ENCODE results near the gene TRPV4.

The TRPV4 gene

GRCh38 chr12:109738878-109739665 lies 94.1 kb downstream of the TRPV4 start:
- no peak for DNase-seq

GRCh38 chr12:109738209-109738608 lies 95.0 kb downstream of the TRPV4 start:
- DNase-seq: no peak

DNA sequence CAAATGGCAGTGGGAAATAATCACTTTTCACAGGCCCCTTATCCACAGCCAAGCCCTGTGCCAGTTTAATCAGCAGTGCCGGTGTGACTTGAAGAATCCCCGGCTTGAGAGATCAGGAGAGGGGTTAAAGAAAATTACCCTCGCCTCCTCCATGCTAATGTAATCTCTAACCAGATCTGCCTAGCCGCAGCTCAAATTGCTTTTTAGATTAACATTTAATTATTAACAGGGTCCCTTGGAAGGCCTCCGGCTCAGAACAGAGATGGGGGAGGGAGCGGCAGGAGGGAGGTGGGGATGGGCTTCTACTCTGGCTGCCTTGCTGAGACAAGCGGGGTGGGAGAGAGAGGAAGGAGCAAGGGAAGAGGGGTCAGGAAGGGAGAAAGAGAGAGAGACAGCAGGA lies 95.6 kb downstream of the TRPV4 start:
- no peak for DNase-seq

DNA sequence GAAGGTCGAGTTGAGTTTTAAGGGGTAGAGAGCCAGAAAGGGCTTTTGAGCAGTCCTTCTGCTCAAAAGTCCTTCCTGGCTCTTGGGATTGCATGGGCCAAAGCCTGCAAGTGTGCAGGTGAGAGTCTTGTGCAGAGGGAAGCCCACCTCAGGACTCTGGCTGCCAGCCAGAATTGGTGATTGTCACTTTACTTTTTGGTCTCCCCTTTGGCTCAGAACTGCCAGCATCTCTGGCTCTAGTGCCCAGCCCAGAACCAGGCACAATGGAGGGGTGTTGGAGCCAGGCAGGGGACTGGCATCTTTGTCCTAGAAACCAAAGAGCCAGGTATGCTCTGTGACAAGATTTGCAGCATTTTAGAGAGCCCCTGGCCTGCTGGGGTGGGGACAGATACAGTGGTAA lies 96.1 kb downstream of the TRPV4 start:
- no peak for DNase-seq

DNA sequence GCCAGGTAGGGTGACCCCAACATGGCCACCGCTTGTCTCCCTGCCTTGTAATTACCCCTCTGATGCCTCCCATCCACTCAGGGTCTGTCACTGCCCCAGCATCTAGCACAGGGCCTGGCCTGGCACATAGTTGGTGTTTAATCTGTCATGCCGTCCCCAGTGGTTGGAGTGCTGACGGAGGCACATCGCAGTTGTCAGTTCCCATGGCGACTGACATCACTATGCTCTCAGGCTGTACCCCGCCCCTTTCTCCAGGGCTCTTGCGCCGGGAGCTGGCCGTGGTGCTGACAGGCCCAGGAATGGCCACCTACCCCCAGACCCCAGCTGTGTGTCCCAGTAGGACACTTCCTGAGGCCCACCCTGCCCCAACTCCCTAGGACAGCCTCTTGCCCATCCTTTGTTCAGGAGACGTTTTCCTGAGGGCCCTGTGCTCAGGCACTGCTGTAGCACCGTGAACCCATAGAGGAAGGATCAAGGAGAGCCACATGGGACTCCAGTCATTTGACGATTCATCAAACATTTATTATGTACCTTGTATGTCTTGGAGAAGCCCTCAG lies 96.6 kb downstream of the TRPV4 start:
- DNase-seq: peak; percentile 83

GRCh38 chr12:109735825-109736551 lies 97.2 kb downstream of the TRPV4 start:
- no peak for DNase-seq

- DNase-seq: no peak
Measured at GRCh38 chr12:109735051-109735521, 98.1 kb downstream of the TRPV4 start.

GRCh38 chr12:109734219-109735000 lies 98.8 kb downstream of the TRPV4 start:
- DNase-seq: peak; percentile 57
